Spleen (tissue), 11 donors: ENCODE results near the gene TCERG1. TPM values are rescaled to one million over a fixed set of nuclear protein-coding genes. Genes with fewer than 3 reads are reported as not detected.

Experiments
- DNase-seq: peaks from one replicate; pipeline ENCODE4 v3.0.0-alpha.2; 2020
- H3K27ac ChIP-seq, 8 donors: fragments of 200-600 bp; sonication (generic) in 7 of 8; 1 replicate in 4 of 8; 2 replicates in 4 of 8; pipeline versions ENCODE4 v1.5.0 to v1.8.0; 2016 to 2021; ENCODE audit warnings: inconsistent platforms in 4 of 8, mild to moderate bottlenecking in 4 of 8, moderate library complexity in 1 of 8
- H3K27me3 ChIP-seq, 7 donors: fragments of 200-600 bp; sonication (generic) in 6 of 7; replicated peaks in 1 of 7; 1 replicate in 4 of 7; 2 replicates in 3 of 7; pipeline versions ENCODE4 v1.5.0 to v1.8.0; 2016 to 2021; ENCODE audit warnings: inconsistent platforms in 3 of 7, mild to moderate bottlenecking in 1 of 7
- H3K36me3 ChIP-seq, 6 donors: fragments of 200-600 bp; sonication (generic) in 5 of 6; 1 replicate in 4 of 6; 2 replicates in 2 of 6; pipeline versions ENCODE4 v1.5.0 to v1.8.0; 2016 to 2021; ENCODE audit warnings: inconsistent platforms in 2 of 6
- H3K4me1 ChIP-seq, 6 donors: fragments of 200-600 bp; sonication (generic) in 5 of 6; 1 replicate in 3 of 6; 2 replicates in 3 of 6; pipeline versions ENCODE4 v1.5.0 to v1.8.0; 2016 to 2021; ENCODE audit warnings: inconsistent platforms in 3 of 6
- H3K4me3 ChIP-seq, 8 donors: fragments of 200-600 bp; sonication (generic) in 7 of 8; 1 replicate in 4 of 8; 2 replicates in 4 of 8; pipeline versions ENCODE4 v1.5.0 to v1.8.0; 2016 to 2021; ENCODE audit warnings: inconsistent platforms in 4 of 8, mild to moderate bottlenecking in 4 of 8, moderate library complexity in 2 of 8
- H3K9me3 ChIP-seq, 8 donors: fragments of 200-600 bp; sonication (generic) in 7 of 8; 1 replicate in 4 of 8; 2 replicates in 4 of 8; pipeline versions ENCODE4 v1.5.0 to v1.8.0; 2016 to 2021; ENCODE audit warnings: inconsistent platforms in 4 of 8
- POLR2A ChIP-seq, 3 donors: fragments of 450-650 bp; IDR thresholded peaks; one replicate each; pipeline ENCODE4 v1.5.1; 2017; ENCODE audit warnings: antibody characterized with exemption in 3 of 3, mild to moderate bottlenecking in 1 of 3
- POLR2AphosphoS5 ChIP-seq, 3 donors: sonication (generic); formaldehyde crosslinking; IDR thresholded peaks; one replicate each; pipeline ENCODE4 v1.5.1; 2017; ENCODE audit warnings: antibody characterized with exemption in 3 of 3
- WGBS, 5 donors: extraction: QIAGEN DNeasy Blood & Tissue Kit in 3 of 5; methylation state at CpG; one replicate each; pipeline versions ENCODE4 v1.1.5 to v1.1.7; 2013 to 2018; 5-methylcytosine and 5-hydroxymethylcytosine counted together
- intact Hi-C: fragments of 100-400 bp; cut with DNase I; formaldehyde crosslinking; loops from one replicate; pipeline ENCODE4 v1.15.0; 2023; ENCODE audit warnings: low total_unique reads
- polyA plus RNA-seq, 3 donors: library from polyadenylated mRNA; stranded (reverse); fragments of 200-250 nt; gene quantifications; one replicate each; pipeline ENCODE4 v1.2.1, GENCODE V29; 2013
- total RNA-seq, 7 donors: library from RNA; depleted of rRNA in 3 of 7; stranded (reverse); fragments of >200 nt in 3 of 7; fragmentation: NEBNext Ultra II Directional in 4 of 7; extraction: Animal tissue kit (Norgen Biotek cat#: 25700) in 4 of 7; gene quantifications; one replicate each; pipeline versions ENCODE4 v1.1.0 to v1.2.1, GENCODE V29; 2016 to 2021
- TF ChIP-seq, protein P1 (sequence below), 11 experiments: fragments of 200-600 bp in 7 of 11; fragments of 450-650 bp in 4 of 11; sonication (generic) in 4 of 11; IDR thresholded peaks in 8 of 11; conservative IDR thresholded peaks in 3 of 11; 1 replicate in 7 of 11; 2 replicates in 4 of 11; pipeline versions ENCODE4 v1.4.0 to v1.8.0; 2016 to 2021; ENCODE audit warnings: antibody characterized with exemption in 11 of 11, inconsistent platforms in 4 of 11, mild to moderate bottlenecking in 1 of 11
- donor health status: healthy with polysubstance abuse.
- donor health status: DM: no; HTN: no; CAD: no; lungs with moderate emphysema.
- donor health status: DM: no; HTN: no; CAD: no.
- donor health status: Bipolar disorder and iron deficiency.
- donor health status: healthy.
- donor health status: DM: no; HTN: no; CAD: no.
- donor health status: DM: yes; HTN: yes; CAD: no.

Gene TCERG1
- total and polyA plus RNA-seq, 10 donors, result 43.7 to 117 (median 75.4) TPM

DNA sequence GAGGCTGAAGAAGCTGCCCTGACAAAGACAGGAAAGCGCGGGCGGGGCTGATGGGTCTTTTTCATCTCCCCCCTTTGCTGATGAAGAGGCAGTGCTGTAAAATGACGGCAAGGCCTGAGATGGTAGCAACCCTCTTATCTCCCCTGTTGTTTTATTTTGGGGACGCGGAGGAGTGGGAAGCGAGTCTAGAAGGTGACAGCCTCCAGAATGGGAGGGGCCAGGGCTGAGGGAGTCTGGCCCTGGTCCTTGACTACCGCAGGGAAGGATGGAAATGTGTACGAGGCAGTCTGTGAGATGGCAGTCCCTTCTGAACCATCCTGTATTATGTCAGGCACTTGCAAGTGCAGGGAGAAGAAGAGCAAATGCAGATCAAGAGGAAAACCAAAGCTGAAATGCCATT, 46.1 kb upstream of the TCERG1 start:
- TF ChIP-seq, protein P1, sequence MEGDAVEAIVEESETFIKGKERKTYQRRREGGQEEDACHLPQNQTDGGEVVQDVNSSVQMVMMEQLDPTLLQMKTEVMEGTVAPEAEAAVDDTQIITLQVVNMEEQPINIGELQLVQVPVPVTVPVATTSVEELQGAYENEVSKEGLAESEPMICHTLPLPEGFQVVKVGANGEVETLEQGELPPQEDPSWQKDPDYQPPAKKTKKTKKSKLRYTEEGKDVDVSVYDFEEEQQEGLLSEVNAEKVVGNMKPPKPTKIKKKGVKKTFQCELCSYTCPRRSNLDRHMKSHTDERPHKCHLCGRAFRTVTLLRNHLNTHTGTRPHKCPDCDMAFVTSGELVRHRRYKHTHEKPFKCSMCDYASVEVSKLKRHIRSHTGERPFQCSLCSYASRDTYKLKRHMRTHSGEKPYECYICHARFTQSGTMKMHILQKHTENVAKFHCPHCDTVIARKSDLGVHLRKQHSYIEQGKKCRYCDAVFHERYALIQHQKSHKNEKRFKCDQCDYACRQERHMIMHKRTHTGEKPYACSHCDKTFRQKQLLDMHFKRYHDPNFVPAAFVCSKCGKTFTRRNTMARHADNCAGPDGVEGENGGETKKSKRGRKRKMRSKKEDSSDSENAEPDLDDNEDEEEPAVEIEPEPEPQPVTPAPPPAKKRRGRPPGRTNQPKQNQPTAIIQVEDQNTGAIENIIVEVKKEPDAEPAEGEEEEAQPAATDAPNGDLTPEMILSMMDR (IDR thresholded peaks at IDR 0.05 in 8 of 11, conservative IDR thresholded peaks at IDR 0.05 in 3 of 11), result no peak
- TF ChIP-seq POLR2AphosphoS5 (IDR thresholded peaks at IDR 0.05) (no peak), POLR2A (IDR thresholded peaks at IDR 0.05) (no peak)
- no peaks in the 10 kb centered on the region for H3K4me1 ChIP-seq
- no peak overlapping the region for H3K4me3 ChIP-seq
- H3K36me3 ChIP-seq, result no peaks in the 10 kb centered on the region
- no peaks in the 10 kb centered on the region for H3K9me3 ChIP-seq
- intact Hi-C loops, result no loop called here
- H3K27me3 ChIP-seq, result peaks cover 0 to 32% (median 0%) of the 10 kb centered on the region in 7 donors
- no peak overlapping the region for H3K27ac ChIP-seq
- 71 to 81% (median 76%) methylated on average over 9 of the region's 9 CpGs for WGBS, 5 donors
- no peak for DNase-seq

- WGBS, 5 donors, result 25 to 94% (median 77%) methylated on average over 1 to 4 of the region's 4 CpGs
- peaks cover 0 to 32% (median 0%) of the 10 kb centered on the region in 7 donors for H3K27me3 ChIP-seq
- H3K4me1 ChIP-seq, result no peaks in the 10 kb centered on the region
- H3K9me3 ChIP-seq, result no peaks in the 10 kb centered on the region
- H3K36me3 ChIP-seq, result no peaks in the 10 kb centered on the region
- no peak for DNase-seq
- intact Hi-C loops, result no loop called here
- TF ChIP-seq POLR2A (IDR thresholded peaks at IDR 0.05) (no peak), POLR2AphosphoS5 (IDR thresholded peaks at IDR 0.05) (no peak)
- TF ChIP-seq, protein P1 (IDR thresholded peaks at IDR 0.05 in 8 of 11, conservative IDR thresholded peaks at IDR 0.05 in 3 of 11), result no peak
- H3K4me3 ChIP-seq, result no peak overlapping the region
- no peak overlapping the region for H3K27ac ChIP-seq
Measured at GRCh38 chr5:146402949-146403348, 44.2 kb upstream of the TCERG1 start.

- H3K4me3 ChIP-seq, result no peak overlapping the region
- no peaks in the 10 kb centered on the region for H3K4me1 ChIP-seq
- intact Hi-C loops, result no loop called here
Measured at GRCh38 chr5:146409054-146409671, 38.0 kb upstream of the TCERG1 start.

GRCh38 chr5:146410272-146410671, 36.9 kb upstream of the TCERG1 start:
- TF ChIP-seq POLR2A (IDR thresholded peaks at IDR 0.05), result no peak
- TF ChIP-seq, protein P1 (IDR thresholded peaks at IDR 0.05 in 8 of 11, conservative IDR thresholded peaks at IDR 0.05 in 3 of 11), result no peak
- TF ChIP-seq POLR2AphosphoS5 (IDR thresholded peaks at IDR 0.05), result no peak
- intact Hi-C loops, result no loop called here
- H3K9me3 ChIP-seq, result no peaks in the 10 kb centered on the region
- H3K36me3 ChIP-seq, result no peaks in the 10 kb centered on the region
- H3K27ac ChIP-seq, result no peak overlapping the region
- no peak overlapping the region for H3K4me3 ChIP-seq
- no peaks in the 10 kb centered on the region for H3K27me3 ChIP-seq
- WGBS, 5 donors, result 74 to 87% (median 76%) methylated on average over 2 of the region's 2 CpGs
- H3K4me1 ChIP-seq, result no peaks in the 10 kb centered on the region
- DNase-seq, result no peak

More at GRCh38 chr5:146409054-146409671, 38.0 kb upstream of the TCERG1 start:
- Histone ChIP-seq H3K36me3 (no peaks in the 10 kb centered on the region), H3K9me3 (no peaks in the 10 kb centered on the region), H3K27me3 (no peaks in the 10 kb centered on the region), H3K27ac (no peak overlapping the region)
- DNase-seq, result no peak
- WGBS, 5 donors, result 53 to 64% (median 62%) methylated on average over 10 to 11 of the region's 11 CpGs
- no peak for TF ChIP-seq POLR2A (IDR thresholded peaks at IDR 0.05)
- TF ChIP-seq, protein P1 (IDR thresholded peaks at IDR 0.05 in 8 of 11, conservative IDR thresholded peaks at IDR 0.05 in 3 of 11), result no peak
- no peak for TF ChIP-seq POLR2AphosphoS5 (IDR thresholded peaks at IDR 0.05)
